ENCODE measurements around the gene CCDC33.

The CCDC33 gene

DNA sequence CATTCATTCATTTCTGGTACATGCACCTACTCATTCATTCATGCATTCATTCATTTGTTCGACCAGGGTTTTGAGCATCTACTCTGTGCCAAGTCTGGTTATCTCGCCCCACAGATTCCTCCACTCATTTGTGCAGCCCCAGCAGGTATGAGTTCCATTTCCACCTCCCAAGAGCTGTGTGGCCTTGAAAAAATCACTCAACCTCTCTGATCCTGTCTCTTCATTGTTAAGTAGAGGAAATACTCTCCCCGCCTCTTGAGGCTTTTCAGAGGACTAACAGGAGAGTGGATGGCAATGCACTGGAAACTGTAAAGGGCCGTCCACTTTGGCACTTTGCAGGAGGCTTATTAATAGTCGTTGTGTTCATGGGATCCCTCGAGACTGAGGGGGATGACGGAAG lies 69.6 kb downstream of the CCDC33 start:
- Histone ChIP-seq H3K9ac (ENCODE audit: low read length in 5 of 5) (no peak overlapping the region), H3K4me3 (ENCODE audit: low read depth in 1 of 5, low read length in 5 of 5) (no peak overlapping the region), H3K27ac (ENCODE audit: low read depth, low read length) (no peak overlapping the region), H3K9me3 (ENCODE audit: control insufficient read depth in 5 of 5, low read length in 5 of 5) (no peaks in the 10 kb centered on the region), H3K36me3 (ENCODE audit: control insufficient read depth in 5 of 5, insufficient read depth in 5 of 5, low read length in 5 of 5) (no peaks in the 10 kb centered on the region), H3K27me3 (ENCODE audit: control insufficient read depth in 5 of 5, insufficient read depth in 4 of 5, low read length in 5 of 5) (peaks cover 23 to 43% (median 39%) of the 10 kb centered on the region in 5 donors), H3K4me1 (ENCODE audit: control insufficient read depth in 5 of 5, insufficient read depth in 5 of 5, low read length in 5 of 5) (peaks cover 0 to 4% (median 0%) of the 10 kb centered on the region in 5 donors)

DNA sequence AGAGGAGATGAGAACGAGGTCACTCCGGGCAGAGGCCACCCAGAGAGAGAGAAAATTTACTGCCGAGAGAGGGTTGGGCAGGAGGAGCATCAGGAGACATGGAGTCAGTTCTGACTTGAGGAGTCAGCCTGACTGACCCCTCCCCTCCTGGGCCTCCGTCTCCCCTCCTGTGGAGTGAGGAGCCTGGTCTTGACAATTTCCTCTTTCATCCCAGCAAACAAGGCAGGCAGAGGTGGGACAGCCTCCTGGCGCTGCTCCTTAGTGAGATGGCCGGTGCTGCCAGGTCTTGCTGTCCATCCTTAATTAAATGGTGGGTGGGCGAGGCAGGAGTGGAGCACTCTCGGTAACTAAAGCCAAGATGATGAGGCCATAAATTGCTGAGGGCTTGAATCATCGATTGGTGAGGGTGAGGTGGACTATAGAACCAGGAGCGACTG lies 70.7 kb downstream of the CCDC33 start:
- H3K4me3 ChIP-seq (ENCODE audit: low read depth in 1 of 5, low read length in 5 of 5): no peak overlapping the region
- H3K27ac ChIP-seq (ENCODE audit: low read depth, low read length): no peak overlapping the region
- H3K9me3 ChIP-seq (ENCODE audit: control insufficient read depth in 5 of 5, low read length in 5 of 5): no peaks in the 10 kb centered on the region
- peaks cover 23 to 36% (median 29%) of the 10 kb centered on the region in 5 donors for H3K27me3 ChIP-seq (ENCODE audit: control insufficient read depth in 5 of 5, insufficient read depth in 4 of 5, low read length in 5 of 5)
- no peaks in the 10 kb centered on the region for H3K36me3 ChIP-seq (ENCODE audit: control insufficient read depth in 5 of 5, insufficient read depth in 5 of 5, low read length in 5 of 5)
- H3K9ac ChIP-seq (ENCODE audit: low read length in 5 of 5): no peak overlapping the region
- H3K4me1 ChIP-seq (ENCODE audit: control insufficient read depth in 5 of 5, insufficient read depth in 5 of 5, low read length in 5 of 5): peaks cover 0 to 4% (median 0%) of the 10 kb centered on the region in 5 donors

DNA sequence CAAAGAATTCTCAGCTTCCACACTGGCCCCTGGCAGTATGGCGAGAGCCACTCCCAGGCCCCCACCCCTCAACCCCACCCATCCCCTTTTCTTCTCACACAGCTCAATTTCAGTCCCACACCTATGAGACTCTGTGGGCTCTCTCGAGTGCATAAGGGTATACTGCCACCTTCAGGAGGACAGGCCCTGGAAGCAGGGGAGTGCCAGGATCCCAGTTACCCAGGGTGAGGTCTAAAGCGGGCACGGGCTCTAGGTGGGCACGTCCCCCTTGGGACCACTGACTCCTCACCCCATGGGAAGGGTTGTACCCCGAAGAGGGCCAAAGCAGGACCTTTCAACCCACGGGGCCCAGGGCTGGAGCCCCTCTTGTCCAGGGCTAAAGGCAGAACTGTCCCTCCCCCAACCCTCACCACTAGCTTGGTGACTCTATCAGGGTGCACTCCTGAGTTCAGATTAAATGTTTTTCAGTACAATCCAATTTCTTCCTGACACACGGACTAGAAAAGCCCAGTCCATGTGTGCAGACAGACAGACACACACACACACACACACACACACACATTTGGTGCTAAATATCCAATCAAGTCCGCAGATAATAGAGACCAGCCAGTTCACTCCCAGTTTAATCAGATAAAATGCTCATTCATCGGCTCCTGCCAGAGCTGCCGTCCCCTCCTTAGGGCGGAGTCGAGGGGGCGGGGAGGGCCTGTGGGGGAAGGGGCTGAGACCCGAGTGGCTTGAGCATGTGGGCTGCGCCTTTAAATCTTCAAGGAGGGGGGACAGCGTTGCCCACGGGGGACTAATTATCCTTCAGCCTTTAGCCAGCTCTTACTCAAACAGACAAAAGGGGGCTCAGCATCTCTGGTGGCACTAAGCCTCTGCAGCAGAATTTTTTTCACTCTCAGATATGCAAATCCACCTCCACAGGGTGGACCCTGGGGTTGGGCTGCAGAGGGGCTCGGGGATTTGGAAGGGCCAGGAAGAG lies 72.0 kb downstream of the CCDC33 start:
- Histone ChIP-seq H3K27me3 (ENCODE audit: control insufficient read depth in 5 of 5, insufficient read depth in 4 of 5, low read length in 5 of 5) (peaks cover 13 to 34% (median 25%) of the 10 kb centered on the region in 5 donors), H3K4me3 (ENCODE audit: low read depth in 1 of 5, low read length in 5 of 5) (no peak overlapping the region), H3K36me3 (ENCODE audit: control insufficient read depth in 5 of 5, insufficient read depth in 5 of 5, low read length in 5 of 5) (no peaks in the 10 kb centered on the region), H3K4me1 (ENCODE audit: control insufficient read depth in 5 of 5, insufficient read depth in 5 of 5, low read length in 5 of 5) (peaks cover 0 to 2% (median 0%) of the 10 kb centered on the region in 5 donors), H3K9me3 (ENCODE audit: control insufficient read depth in 5 of 5, low read length in 5 of 5) (no peaks in the 10 kb centered on the region), H3K27ac (ENCODE audit: low read depth, low read length) (no peak overlapping the region), H3K9ac (ENCODE audit: low read length in 5 of 5) (no peak overlapping the region)

DNA sequence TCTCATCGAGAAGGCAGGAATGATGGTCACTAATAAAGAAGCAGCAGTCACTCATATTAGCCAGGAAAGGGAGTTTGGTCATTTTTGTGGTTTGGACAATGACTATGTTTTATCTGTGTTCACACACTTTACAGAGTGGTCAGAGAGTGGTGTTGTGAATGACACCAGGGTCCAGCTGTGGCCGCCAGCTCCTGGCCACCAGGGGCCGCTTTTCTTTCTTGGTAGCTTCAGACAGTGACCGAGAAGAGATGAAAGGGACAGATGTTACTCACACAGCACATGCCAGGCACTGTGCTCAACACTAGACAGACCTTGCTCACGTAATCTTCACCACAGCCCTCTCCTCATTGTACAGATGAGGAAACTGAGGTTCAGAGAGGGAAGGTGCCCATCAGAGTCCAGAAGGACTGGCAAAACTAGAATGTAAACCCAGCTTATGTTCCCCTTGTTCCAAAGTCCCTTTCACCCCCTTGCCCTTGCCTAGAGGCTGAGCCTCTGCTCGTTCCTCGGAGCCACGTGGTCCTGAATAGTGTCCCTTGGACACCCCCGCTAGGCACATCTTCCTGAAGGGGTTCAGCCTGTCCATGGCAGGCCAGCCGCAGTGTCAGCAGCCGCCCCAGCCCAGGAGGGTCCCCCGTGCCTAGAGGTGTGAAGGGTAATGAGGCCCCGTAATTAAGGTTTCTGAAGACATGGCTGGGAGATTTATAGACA lies 75.8 kb downstream of the CCDC33 start:
- H3K9me3 ChIP-seq (ENCODE audit: control insufficient read depth in 5 of 5, low read length in 5 of 5): no peaks in the 10 kb centered on the region
- no peak overlapping the region for H3K4me3 ChIP-seq (ENCODE audit: low read depth in 1 of 5, low read length in 5 of 5)
- H3K27me3 ChIP-seq (ENCODE audit: control insufficient read depth in 5 of 5, insufficient read depth in 4 of 5, low read length in 5 of 5): peaks cover 4 to 15% (median 9%) of the 10 kb centered on the region in 5 donors
- H3K27ac ChIP-seq (ENCODE audit: low read depth, low read length): no peak overlapping the region
- peaks cover 5 to 23% (median 16%) of the 10 kb centered on the region in 5 donors for H3K4me1 ChIP-seq (ENCODE audit: control insufficient read depth in 5 of 5, insufficient read depth in 5 of 5, low read length in 5 of 5)
- no peaks in the 10 kb centered on the region for H3K36me3 ChIP-seq (ENCODE audit: control insufficient read depth in 5 of 5, insufficient read depth in 5 of 5, low read length in 5 of 5)
- H3K9ac ChIP-seq (ENCODE audit: low read length in 5 of 5): no peak overlapping the region

DNA sequence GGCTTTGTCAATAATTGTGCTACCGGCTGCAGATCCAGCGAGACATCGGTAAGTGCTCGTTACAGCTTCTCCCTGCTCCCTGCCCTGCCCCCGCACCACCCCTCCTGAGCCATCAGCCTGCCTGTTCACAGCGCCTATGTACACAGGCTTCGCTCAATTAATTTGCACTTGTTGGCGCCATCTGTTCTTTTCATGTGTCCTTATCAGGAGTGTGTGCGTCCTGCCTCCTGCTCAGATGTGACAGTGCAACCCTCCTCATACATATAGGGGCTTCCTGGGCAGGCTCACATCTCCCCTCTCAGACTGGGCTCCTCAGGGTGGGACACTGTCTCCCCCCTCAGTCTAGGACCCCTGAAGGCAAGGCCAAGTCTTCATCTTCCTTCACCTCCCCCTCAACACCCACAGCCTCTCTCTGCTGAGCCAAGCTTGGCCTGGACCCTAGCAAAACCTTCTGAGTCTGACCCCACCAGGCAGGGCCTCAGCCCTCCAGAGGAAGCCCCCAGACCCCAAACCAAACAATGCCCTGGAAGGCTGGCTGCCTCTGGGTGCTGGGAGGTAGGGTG lies 76.4 kb downstream of the CCDC33 start:
- Histone ChIP-seq H3K4me1 (ENCODE audit: control insufficient read depth in 5 of 5, insufficient read depth in 5 of 5, low read length in 5 of 5) (peaks cover 8 to 28% (median 22%) of the 10 kb centered on the region in 5 donors), H3K9me3 (ENCODE audit: control insufficient read depth in 5 of 5, low read length in 5 of 5) (no peaks in the 10 kb centered on the region), H3K4me3 (ENCODE audit: low read depth in 1 of 5, low read length in 5 of 5) (no peak overlapping the region)

DNA sequence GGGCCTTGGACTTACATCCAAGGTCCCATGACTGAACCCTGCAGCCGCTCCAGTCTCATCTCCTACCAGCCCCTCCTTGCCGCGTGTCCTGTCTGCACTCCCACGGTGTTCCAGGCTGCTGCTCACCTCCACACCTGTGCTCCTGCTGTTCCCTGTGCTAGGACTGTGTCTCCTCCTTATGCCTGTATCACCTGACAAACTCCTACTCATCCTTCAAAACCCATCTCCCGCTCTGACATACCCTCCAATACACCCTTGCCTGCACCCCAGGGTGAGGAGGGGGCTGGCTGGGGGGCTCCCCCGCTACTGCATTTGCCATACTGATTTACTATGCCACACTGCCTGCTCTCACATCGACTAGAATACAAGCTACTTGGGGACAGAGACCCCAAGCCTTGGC lies 77.8 kb downstream of the CCDC33 start:
- H3K27me3 ChIP-seq (ENCODE audit: control insufficient read depth in 5 of 5, insufficient read depth in 4 of 5, low read length in 5 of 5): peaks cover 0 to 7% (median 2%) of the 10 kb centered on the region in 5 donors
- no peak overlapping the region for H3K4me3 ChIP-seq (ENCODE audit: low read depth in 1 of 5, low read length in 5 of 5)
- no peak overlapping the region for H3K27ac ChIP-seq (ENCODE audit: low read depth, low read length)
- no peaks in the 10 kb centered on the region for H3K36me3 ChIP-seq (ENCODE audit: control insufficient read depth in 5 of 5, insufficient read depth in 5 of 5, low read length in 5 of 5)
- H3K9me3 ChIP-seq (ENCODE audit: control insufficient read depth in 5 of 5, low read length in 5 of 5): no peaks in the 10 kb centered on the region
- H3K4me1 ChIP-seq (ENCODE audit: control insufficient read depth in 5 of 5, insufficient read depth in 5 of 5, low read length in 5 of 5): peaks cover 9 to 42% (median 36%) of the 10 kb centered on the region in 5 donors
- no peak overlapping the region for H3K9ac ChIP-seq (ENCODE audit: low read length in 5 of 5)

More for the DNA sequence above, 76.4 kb downstream of the CCDC33 start:
- Histone ChIP-seq H3K27me3 (ENCODE audit: control insufficient read depth in 5 of 5, insufficient read depth in 4 of 5, low read length in 5 of 5) (peaks cover 0 to 14% (median 7%) of the 10 kb centered on the region in 5 donors), H3K27ac (ENCODE audit: low read depth, low read length) (no peak overlapping the region), H3K9ac (ENCODE audit: low read length in 5 of 5) (no peak overlapping the region), H3K36me3 (ENCODE audit: control insufficient read depth in 5 of 5, insufficient read depth in 5 of 5, low read length in 5 of 5) (no peaks in the 10 kb centered on the region)

DNA sequence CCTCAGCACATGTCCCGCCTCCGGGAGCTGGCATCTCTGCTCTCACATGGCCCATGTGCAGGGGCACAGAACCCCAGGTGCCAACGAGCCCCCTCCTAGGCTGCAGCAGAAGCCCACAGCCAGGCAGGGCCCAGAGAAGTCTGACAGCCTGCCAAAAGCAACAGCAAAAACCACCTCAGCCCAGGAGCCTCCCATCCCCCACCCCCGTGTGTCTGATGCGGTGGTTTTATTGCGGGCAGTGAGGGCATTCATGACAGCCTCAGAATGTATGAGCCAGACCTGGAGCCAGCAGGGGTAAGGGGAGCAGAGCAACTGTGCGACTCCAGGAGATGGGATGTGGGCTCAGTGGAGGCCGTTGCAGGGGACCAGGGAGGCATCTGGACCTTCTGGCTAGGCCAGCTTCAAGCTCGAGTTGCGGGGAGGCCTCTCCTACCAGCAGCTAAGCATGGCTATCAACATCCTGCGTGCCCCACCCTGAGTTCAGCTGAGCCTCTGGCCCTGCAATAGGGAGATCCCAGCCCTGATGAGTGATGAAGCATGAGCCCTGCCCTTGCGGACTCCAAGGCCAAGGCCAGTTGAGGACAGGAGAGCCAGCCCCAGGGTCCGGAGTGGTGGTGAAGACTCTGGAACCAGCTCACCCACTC lies 78.8 kb downstream of the CCDC33 start:
- no peak overlapping the region for H3K27ac ChIP-seq (ENCODE audit: low read depth, low read length)
- peaks cover 12 to 52% (median 46%) of the 10 kb centered on the region in 5 donors for H3K4me1 ChIP-seq (ENCODE audit: control insufficient read depth in 5 of 5, insufficient read depth in 5 of 5, low read length in 5 of 5)

DNA sequence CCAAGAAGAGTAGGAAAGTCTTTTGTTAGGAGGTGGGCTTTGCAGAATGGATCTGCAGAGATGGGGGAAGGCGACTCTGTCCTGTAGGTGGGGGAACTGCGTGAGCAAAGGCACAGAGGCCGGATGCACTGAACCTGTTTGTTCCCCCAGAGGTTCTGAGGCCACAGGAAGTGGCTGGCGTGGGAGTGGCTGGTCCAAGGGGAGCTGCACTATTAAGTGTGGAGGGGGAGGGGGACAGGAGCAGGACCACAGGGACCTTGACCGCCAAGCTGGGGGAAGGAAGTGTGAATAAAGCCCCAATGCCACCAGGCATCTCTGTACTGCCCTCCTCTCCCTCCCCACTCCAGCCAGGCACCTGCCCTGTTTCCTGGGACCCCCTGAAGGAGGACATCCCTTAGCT lies 79.5 kb downstream of the CCDC33 start:
- H3K4me3 ChIP-seq (ENCODE audit: low read depth in 1 of 5, low read length in 5 of 5): no peak overlapping the region
- peaks cover 0 to 4% (median 0%) of the 10 kb centered on the region in 5 donors for H3K27me3 ChIP-seq (ENCODE audit: control insufficient read depth in 5 of 5, insufficient read depth in 4 of 5, low read length in 5 of 5)
- no peaks in the 10 kb centered on the region for H3K36me3 ChIP-seq (ENCODE audit: control insufficient read depth in 5 of 5, insufficient read depth in 5 of 5, low read length in 5 of 5)
- peaks cover 14 to 59% (median 50%) of the 10 kb centered on the region in 5 donors for H3K4me1 ChIP-seq (ENCODE audit: control insufficient read depth in 5 of 5, insufficient read depth in 5 of 5, low read length in 5 of 5)
- no peak overlapping the region for H3K9ac ChIP-seq (ENCODE audit: low read length in 5 of 5)
- no peaks in the 10 kb centered on the region for H3K9me3 ChIP-seq (ENCODE audit: control insufficient read depth in 5 of 5, low read length in 5 of 5)
- no peak overlapping the region for H3K27ac ChIP-seq (ENCODE audit: low read depth, low read length)

More for the DNA sequence above, 78.8 kb downstream of the CCDC33 start:
- H3K9ac ChIP-seq (ENCODE audit: low read length in 5 of 5): no peak overlapping the region
- no peaks in the 10 kb centered on the region for H3K9me3 ChIP-seq (ENCODE audit: control insufficient read depth in 5 of 5, low read length in 5 of 5)
- peaks cover 0 to 4% (median 0%) of the 10 kb centered on the region in 5 donors for H3K27me3 ChIP-seq (ENCODE audit: control insufficient read depth in 5 of 5, insufficient read depth in 4 of 5, low read length in 5 of 5)
- no peak overlapping the region for H3K4me3 ChIP-seq (ENCODE audit: low read depth in 1 of 5, low read length in 5 of 5)
- H3K36me3 ChIP-seq (ENCODE audit: control insufficient read depth in 5 of 5, insufficient read depth in 5 of 5, low read length in 5 of 5): no peaks in the 10 kb centered on the region

DNA sequence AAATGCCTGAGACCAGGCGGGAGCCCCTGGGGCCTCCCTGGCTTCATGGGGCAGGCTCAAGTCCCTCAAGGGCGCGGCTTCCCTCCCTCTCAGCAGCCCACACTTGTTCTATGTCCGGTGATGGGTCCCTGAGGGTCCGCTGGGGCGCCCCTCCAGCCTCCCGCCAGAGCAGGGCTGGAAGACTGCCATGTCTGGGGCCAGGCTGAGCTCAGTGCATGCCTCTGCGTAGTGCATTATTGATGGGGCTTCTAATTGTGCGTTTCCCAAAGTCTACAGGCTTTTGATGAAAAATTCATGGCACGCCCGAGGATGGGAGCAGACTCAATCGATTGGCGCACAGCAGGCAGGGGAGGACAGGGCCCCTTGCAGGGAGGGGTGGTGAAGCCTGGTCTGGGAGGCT lies 80.0 kb downstream of the CCDC33 start:
- Histone ChIP-seq H3K9me3 (ENCODE audit: control insufficient read depth in 5 of 5, low read length in 5 of 5) (no peaks in the 10 kb centered on the region), H3K4me3 (ENCODE audit: low read depth in 1 of 5, low read length in 5 of 5) (no peak overlapping the region), H3K27ac (ENCODE audit: low read depth, low read length) (no peak overlapping the region), H3K4me1 (ENCODE audit: control insufficient read depth in 5 of 5, insufficient read depth in 5 of 5, low read length in 5 of 5) (peaks cover 14 to 60% (median 50%) of the 10 kb centered on the region in 5 donors), H3K9ac (ENCODE audit: low read length in 5 of 5) (no peak overlapping the region), H3K36me3 (ENCODE audit: control insufficient read depth in 5 of 5, insufficient read depth in 5 of 5, low read length in 5 of 5) (no peaks in the 10 kb centered on the region), H3K27me3 (ENCODE audit: control insufficient read depth in 5 of 5, insufficient read depth in 4 of 5, low read length in 5 of 5) (peaks cover 0 to 4% (median 0%) of the 10 kb centered on the region in 5 donors)

All from subcutaneous abdominal adipose tissue (tissue), 5 donors.